GM13976 (cell line): Measurements from ENCODE around the gene GPATCH2.

Source experiments
- DNase-seq: peaks from one replicate; pipeline ENCODE4 v3.0.0; 2012; ENCODE audit warnings: low spot score
- in situ Hi-C: fragments of 300-500 bp; cut with MboI; formaldehyde crosslinking; loops from one replicate; pipeline ENCODE4 v1.12.0; 2022; ENCODE audit warnings: low sequenced_read_pairs, mixed read lengths, inconsistent platforms; ENCODE audit not compliant: unreplicated experiment
- TF ChIP-seq, protein P1 (sequence below): IDR thresholded peaks from 2 replicates; pipeline ENCODE4 v1.5.1; 2012; ENCODE audit warnings: borderline replicate concordance, mild to moderate bottlenecking; ENCODE audit not compliant: insufficient read depth; ENCODE audit errors: extremely low read depth, missing control alignments, control extremely low read depth

Gene GPATCH2

GRCh38 chr1:217419194-217419551 is 211.7 kb downstream of the GPATCH2 start:
- in situ Hi-C loops = no loop called here
- no peak for DNase-seq
- TF ChIP-seq, protein P1, sequence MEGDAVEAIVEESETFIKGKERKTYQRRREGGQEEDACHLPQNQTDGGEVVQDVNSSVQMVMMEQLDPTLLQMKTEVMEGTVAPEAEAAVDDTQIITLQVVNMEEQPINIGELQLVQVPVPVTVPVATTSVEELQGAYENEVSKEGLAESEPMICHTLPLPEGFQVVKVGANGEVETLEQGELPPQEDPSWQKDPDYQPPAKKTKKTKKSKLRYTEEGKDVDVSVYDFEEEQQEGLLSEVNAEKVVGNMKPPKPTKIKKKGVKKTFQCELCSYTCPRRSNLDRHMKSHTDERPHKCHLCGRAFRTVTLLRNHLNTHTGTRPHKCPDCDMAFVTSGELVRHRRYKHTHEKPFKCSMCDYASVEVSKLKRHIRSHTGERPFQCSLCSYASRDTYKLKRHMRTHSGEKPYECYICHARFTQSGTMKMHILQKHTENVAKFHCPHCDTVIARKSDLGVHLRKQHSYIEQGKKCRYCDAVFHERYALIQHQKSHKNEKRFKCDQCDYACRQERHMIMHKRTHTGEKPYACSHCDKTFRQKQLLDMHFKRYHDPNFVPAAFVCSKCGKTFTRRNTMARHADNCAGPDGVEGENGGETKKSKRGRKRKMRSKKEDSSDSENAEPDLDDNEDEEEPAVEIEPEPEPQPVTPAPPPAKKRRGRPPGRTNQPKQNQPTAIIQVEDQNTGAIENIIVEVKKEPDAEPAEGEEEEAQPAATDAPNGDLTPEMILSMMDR = no peak

DNA sequence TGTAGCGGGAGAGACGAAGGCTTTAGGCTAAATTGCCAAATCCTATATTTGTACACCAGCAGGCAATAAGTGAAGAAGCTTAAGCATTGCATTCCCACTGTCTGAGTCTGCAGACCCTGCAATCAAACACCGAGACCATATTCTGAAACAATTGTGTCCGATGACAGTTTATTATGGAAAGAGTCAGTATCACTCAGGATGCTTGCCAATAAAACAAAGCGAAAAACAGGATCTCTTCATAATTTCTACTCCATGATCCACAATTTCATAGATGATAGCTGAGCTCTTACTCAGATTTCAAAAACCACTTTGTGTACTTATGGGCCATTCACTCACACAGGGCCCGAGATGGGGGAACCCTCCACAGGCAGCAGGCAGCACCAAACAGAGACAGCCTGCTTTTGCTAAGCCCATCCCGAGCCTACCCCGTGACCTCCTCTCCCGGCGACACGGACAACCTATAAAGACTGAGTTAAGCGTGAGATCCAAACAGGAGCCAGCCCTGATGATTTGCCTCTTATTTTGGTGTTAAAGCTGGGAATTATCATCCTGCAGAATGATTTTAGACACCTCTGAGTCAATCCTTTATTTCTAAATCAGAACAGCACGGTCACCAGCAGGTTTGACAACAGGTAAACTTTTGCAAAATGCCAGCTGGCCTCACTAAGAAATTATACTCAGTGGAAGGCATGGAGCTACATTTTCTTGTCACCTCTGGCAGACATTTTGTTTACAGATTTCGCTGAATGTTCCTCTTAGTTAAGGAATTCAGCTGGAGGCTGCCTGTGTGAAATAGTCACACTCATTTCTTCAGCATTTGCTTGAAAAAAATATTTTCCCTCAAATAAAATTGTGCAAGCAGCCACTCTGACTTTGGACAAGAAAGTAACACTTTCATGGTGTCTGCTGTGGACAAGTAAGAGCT is 212.4 kb downstream of the GPATCH2 start:
- no peak for DNase-seq
- TF ChIP-seq, protein P1 = no peak
- in situ Hi-C loops = no loop called here

DNA sequence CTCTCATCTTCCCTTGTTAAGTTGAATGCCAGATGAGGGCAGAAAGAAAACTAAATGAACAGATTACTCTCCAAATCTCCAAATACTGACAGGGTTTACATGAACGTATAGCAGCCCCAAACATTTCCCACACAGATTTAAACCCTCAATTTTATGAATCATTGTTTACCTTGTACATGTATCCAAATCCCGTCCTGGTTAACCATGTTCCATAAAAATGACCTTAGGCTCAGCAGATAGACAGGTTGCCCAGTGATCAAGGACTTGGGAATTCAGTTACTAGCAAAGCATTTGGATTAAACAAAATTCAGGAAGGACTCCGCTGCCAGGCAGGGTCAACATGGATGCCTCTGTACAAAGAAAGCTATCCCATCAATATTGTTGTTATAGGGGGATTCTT is 213.5 kb downstream of the GPATCH2 start:
- DNase-seq = no peak
- TF ChIP-seq, protein P1 = no peak
- in situ Hi-C loops = no loop called here

GRCh38 chr1:217407534-217408001 is 223.3 kb downstream of the GPATCH2 start:
- TF ChIP-seq, protein P1 = no peak
- in situ Hi-C loops = no loop called here
- DNase-seq = no peak

GRCh38 chr1:217403026-217403720 is 227.7 kb downstream of the GPATCH2 start:
- no peak for DNase-seq
- TF ChIP-seq, protein P1 = no peak
- in situ Hi-C loops = no loop called here

GRCh38 chr1:217402301-217402700 is 228.6 kb downstream of the GPATCH2 start:
- TF ChIP-seq, protein P1 = no peak
- no peak for DNase-seq
- in situ Hi-C loops = no loop called here
